ENCODE data around the gene ABTB2.

DNA sequence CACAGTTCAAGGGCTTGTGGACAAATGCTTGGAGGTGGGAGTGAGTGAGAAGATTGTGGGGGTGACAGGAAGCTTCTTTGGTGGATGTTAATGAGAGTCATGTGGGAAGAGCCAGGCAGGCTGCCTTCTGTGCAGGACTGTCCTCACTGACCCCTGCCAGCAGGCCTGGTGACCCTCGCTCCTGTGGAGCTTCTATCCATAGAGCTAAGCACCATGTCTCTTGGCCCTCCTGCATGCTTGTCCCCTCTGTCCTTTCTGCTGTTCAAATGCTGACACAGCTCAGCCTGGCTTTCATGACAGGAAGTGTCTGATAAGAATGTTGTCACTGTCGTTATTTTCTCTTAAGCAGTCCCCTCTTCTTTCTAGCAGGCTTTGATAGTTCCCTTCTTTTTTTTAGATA lies 214.8 kb downstream of the ABTB2 start:
- TF ChIP-seq, protein P1, sequence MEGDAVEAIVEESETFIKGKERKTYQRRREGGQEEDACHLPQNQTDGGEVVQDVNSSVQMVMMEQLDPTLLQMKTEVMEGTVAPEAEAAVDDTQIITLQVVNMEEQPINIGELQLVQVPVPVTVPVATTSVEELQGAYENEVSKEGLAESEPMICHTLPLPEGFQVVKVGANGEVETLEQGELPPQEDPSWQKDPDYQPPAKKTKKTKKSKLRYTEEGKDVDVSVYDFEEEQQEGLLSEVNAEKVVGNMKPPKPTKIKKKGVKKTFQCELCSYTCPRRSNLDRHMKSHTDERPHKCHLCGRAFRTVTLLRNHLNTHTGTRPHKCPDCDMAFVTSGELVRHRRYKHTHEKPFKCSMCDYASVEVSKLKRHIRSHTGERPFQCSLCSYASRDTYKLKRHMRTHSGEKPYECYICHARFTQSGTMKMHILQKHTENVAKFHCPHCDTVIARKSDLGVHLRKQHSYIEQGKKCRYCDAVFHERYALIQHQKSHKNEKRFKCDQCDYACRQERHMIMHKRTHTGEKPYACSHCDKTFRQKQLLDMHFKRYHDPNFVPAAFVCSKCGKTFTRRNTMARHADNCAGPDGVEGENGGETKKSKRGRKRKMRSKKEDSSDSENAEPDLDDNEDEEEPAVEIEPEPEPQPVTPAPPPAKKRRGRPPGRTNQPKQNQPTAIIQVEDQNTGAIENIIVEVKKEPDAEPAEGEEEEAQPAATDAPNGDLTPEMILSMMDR (IDR thresholded peaks at IDR 0.05) = no peak
- no peak for TF ChIP-seq POLR2A (IDR thresholded peaks at IDR 0.05)

Data from tibial nerve (tissue), 3 donors.